NB4 (cell line): ENCODE measurements around the gene ENTR1.
A peak's percentile ranks its signal among the peaks of the same experiment; 100 is the strongest.

Experiments used
- CTCF ChIP-seq: IDR thresholded peaks from one replicate; pipeline ENCODE4 v1.5.1; 2012; ENCODE audit warnings: low read depth, low read length
- MAX ChIP-seq: IDR thresholded peaks from 2 replicates; pipeline ENCODE4 v1.6.1; 2011; ENCODE audit warnings: low read depth, low read length
- MYC ChIP-seq: IDR thresholded peaks from 2 replicates; pipeline ENCODE4 v1.6.1; 2011; ENCODE audit warnings: low read depth, low read length
- POLR2A ChIP-seq: IDR thresholded peaks from 2 replicates; pipeline ENCODE4 v1.6.1; 2011; ENCODE audit warnings: mild to moderate bottlenecking; ENCODE audit not compliant: insufficient read length; ENCODE audit errors: extremely low read depth

GRCh38 chr9:136372561-136373299, 37.7 kb downstream of the ENTR1 start:
- TF ChIP-seq CTCF: peak; percentile 36
- TF ChIP-seq POLR2A: no peak
- TF ChIP-seq MAX: peak; percentile 93
- TF ChIP-seq MYC: peak; percentile 73
